GM12865 (cell line): ENCODE measurements around the gene EPHB1.
"Not testable (repeated sequence)": the region's sequence is repeated elsewhere in the genome, so short reads cannot be mapped to it uniquely, and the experiment has no call there.

Experiments
- DNase-seq: peaks from one replicate; pipeline ENCODE4 v3.0.0; 2010; ENCODE audit warnings: low read depth
- H3K4me3 ChIP-seq: 2 replicates; pipeline ENCODE4 v1.5.1; 2011; ENCODE audit warnings: mild to moderate bottlenecking, low read depth, low read length, control low read depth
- CTCF ChIP-seq: IDR thresholded peaks from 2 replicates; pipeline ENCODE4 v1.5.1; 2011; ENCODE audit warnings: low read length, control low read depth, low read depth, inconsistent platforms; ENCODE audit not compliant: insufficient read depth; ENCODE audit errors: missing control alignments

EPHB1 gene

GRCh38 chr3:134776518-134776917, 18.5 kb upstream of the EPHB1 start:
- no peak for DNase-seq
- TF ChIP-seq CTCF: no peak
- no peak overlapping the region for H3K4me3 ChIP-seq

GRCh38 chr3:134777341-134777740, 17.7 kb upstream of the EPHB1 start:
- DNase-seq: no peak
- no peak overlapping the region for H3K4me3 ChIP-seq
- TF ChIP-seq CTCF: no peak

GRCh38 chr3:134788283-134788682, 6.8 kb upstream of the EPHB1 start:
- H3K4me3 ChIP-seq: not testable (repeated sequence)

GRCh38 chr3:134790065-134790464, 5.0 kb upstream of the EPHB1 start:
- H3K4me3 ChIP-seq: no peak overlapping the region
- DNase-seq: no peak
- TF ChIP-seq CTCF: no peak

More at GRCh38 chr3:134788283-134788682, 6.8 kb upstream of the EPHB1 start:
- not testable (repeated sequence) for DNase-seq

GRCh38 chr3:134791992-134792391, 3.1 kb upstream of the EPHB1 start:
- no peak for DNase-seq
- TF ChIP-seq CTCF: no peak
- no peak overlapping the region for H3K4me3 ChIP-seq

- no peak overlapping the region for H3K4me3 ChIP-seq
- TF ChIP-seq CTCF: no peak
- no peak for DNase-seq
These were observed 2.4 kb upstream of the EPHB1 start for GRCh38 chr3:134792700-134793099.

GRCh38 chr3:134793562-134793961, 1.5 kb upstream of the EPHB1 start:
- no peak for DNase-seq
- no peak for TF ChIP-seq CTCF
- H3K4me3 ChIP-seq: no peak overlapping the region
